Kasumi-1 (cell line): ENCODE measurements around the gene CTSC.
"Not testable (repeated sequence)": the region's sequence is repeated elsewhere in the genome, so short reads cannot be mapped to it uniquely, and the experiment has no call there.

ENCODE experiments used
- DNase-seq, 2 experiments: peaks; one replicate each; lab custom pipeline; 2025; lab: John Stamatoyannopoulos, UW

The CTSC gene

DNA sequence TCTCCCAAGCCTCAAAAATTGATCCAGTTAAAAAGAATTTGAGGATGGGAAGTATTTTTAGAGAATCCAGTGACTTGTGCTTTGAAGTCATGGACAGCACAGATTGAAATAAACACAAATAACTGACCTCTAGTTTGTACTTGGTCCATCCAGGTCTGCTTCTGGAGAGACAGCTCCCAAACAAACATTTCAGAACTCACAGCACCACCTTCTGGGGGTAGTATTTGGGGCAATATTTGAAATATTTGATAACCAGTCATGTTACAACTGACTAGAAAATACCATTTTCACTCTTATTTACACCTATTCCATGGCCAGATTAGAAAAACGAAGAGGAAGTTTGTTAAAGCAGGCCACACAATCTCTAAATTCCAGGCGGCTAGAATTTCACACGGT lies 56.2 kb downstream of the CTSC start:
- DNase-seq: peak in 1 of 2 experiments; percentile 4

DNA sequence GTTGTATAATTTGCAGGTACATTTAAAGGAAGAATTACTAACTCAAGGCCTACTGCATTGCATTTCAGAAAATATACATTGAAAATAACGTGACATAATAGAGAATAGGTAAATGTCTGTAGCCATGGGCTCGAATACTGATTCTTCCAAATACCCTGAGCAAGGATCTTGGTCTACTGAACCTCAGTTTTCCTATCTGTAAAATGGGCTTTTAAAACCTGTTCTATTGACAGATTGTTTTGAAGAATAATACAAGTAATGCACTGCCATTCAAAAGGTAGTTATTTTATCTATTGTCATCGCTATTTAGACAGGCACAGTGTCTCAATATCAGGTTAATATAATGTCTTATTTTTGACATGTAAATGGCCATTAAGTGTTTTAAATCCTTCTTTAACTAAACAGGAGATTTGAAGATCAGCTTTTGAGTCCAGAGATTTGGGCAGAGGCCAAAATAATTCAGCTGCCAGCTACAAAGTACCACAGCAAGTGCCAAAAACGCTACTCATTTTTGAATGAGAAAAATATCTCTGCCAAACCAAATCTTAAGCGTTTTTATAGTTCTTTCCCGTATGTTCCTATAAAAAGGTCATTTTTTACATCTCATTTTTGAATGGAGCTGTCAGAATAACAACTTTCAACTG lies 56.7 kb downstream of the CTSC start:
- DNase-seq: no peak

DNA sequence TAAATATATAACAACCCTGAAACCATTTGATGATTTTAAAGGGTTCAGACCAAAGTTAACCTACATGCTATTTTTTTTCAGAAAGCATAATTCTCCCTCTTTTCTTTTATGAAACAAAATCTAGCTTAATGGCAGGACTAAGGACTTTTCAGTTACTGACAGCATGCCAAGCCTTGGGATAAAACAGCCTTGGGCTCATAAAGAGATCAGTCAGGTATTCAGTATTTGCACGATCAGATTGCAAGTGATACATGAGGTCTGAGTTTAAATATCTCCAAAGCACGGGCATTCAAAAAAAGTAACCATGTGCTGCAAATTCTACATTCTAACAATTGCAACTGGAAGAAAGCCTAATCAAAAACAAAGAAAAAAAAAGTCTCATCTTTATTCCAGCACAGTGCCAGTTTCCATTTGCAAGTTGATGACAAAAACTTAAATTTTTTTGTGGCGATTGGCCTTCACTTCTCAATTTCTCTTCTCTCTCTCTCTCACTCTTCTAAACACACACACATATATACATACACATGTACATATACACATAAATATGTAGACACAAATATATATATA lies 60.1 kb downstream of the CTSC start:
- no peak for DNase-seq

DNA sequence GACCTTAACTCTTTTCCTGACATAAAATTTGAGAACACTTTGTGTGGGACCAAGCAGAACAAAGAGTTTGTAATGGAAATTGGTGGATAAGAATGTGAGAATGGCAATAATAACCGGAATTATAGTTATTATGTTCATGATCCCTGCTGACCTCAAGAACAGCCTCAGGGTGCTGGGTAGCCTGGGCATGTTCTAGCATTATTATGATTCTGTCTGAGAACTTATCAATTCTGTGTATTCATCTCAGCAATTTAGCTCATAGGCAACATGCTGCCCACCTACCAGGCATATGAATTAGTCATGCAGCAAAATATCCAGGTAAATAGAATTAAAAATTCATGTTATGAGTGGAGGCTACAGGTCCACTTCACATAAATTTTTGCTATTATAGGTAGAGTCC lies 61.9 kb downstream of the CTSC start:
- no peak for DNase-seq

DNA sequence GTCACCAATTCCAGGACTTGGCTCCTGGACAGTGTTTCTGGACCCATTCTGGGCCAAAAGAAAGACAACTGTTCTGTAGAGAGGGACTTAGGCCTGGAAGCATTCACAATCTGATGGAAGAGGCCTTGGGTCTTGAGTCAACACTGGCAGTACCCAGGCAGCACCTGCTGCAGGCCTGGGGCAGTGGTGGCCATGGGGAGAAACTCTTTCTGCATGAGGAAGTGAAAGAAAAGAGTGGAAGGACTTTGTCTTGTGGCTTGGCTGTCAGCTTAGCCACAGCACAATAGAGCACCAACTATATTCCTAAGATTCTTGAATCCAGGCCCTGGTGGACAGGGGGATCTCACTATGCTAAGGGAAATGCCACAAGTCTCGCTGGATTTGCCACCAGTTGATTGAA lies 70.6 kb downstream of the CTSC start:
- DNase-seq: no peak

DNA sequence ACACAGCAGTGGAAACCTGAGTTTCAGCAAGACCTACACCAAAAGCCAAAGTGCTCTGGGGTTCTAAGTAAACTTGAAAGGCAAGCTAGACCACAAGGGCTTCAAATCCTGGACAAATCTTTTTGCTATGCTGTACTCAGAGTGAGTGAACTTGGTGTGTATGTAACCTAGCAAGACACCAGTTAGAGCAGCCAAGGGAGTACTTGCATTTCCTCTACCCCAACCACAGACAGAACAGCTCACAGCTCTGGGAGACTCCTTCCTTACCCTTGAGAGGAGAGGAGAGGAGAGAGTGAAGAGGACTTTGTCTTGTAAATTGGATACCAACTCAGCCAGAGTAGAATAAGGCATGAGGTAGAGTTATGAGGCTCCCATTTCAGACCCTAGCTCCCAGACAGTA lies 71.4 kb downstream of the CTSC start:
- peak; percentile 19 to 28 for DNase-seq

DNA sequence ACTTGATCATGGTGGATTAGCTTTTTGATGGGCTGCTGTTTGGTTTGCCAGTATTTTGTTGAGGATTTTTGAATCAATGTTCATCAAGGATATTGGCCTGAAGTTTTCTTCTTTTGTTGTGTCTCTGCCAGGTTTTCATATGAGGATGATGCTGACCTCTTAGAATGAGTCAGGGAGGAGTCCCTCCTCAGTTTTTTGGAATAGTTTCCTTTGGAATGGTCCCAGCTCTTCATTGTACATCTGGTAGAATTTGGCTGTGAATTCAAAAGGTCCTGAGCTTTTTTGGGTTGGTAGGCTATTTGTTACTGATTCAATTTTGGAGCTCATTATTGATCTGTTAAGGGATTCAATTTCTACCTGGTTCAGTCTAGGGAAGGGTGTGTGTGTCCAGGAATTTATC lies 78.1 kb downstream of the CTSC start:
- DNase-seq: no peak

DNA sequence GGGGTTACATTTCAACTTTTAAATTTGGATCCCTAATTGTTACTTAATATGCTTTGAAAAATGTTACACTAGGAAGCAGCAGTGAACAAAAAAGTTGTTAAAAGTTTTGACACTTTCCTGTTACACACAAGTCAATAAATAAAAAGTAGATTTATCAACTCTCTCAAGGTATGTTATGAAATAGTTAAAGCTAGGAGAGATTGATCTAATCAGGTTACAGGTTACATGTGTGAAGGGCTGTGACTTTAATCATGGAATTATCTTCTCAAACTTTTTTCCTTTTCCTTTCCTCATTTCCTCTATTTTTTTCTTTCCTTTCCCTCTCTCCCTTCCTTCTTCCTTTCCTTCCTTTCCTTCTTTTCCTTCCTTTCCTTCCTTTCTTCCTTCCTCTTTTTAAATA lies 85.3 kb downstream of the CTSC start:
- no peak for DNase-seq

DNA sequence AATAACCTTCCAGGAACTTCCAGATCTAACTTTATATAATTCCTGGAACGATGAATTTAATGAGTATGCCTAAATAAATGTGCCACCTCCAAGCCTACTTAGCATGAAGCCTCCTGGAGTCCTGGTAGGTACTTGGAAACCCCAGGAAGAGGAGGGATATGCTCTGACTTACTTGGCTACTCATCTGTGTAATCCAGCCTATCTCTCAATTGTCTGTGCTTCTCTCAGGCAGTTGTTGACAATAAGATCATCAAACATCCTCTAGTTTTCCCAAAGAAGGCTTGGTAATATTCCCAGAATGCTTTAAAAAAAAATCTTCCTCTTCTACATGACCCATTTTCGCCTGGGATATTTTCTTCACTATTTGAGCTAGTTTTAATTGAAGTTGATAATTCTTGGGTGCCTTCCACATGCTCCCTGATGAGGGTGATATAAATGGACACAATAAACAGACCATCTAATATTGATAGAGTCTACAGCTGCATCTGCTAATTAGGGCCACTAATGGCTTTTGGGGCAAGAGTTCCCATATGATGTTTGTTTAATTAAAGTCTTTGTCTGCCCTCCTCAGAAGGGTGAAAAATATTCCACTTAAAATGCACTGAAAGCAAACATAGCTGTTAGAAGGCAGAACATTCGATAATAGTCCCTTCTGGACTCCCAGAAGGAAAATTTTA lies 86.8 kb downstream of the CTSC start:
- DNase-seq: no peak

DNA sequence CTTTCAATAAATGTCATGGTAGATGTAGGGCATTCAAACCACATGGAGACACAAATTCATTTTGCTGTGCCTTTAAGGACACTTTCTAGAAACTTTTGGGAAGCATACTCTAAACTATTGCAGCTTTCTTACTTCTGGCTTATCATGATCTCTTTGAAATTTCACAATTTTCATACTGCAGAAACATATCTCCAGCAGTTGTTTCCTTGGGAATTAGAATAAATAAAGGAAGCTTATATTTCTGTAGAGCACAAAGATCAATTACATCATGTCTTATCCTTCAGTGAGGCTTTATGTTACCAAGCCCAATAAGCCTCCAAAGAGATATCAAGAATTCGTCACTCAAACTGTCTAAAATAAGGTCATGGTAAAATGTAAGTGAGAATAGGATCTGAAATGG lies 87.8 kb downstream of the CTSC start:
- DNase-seq: no peak

DNA sequence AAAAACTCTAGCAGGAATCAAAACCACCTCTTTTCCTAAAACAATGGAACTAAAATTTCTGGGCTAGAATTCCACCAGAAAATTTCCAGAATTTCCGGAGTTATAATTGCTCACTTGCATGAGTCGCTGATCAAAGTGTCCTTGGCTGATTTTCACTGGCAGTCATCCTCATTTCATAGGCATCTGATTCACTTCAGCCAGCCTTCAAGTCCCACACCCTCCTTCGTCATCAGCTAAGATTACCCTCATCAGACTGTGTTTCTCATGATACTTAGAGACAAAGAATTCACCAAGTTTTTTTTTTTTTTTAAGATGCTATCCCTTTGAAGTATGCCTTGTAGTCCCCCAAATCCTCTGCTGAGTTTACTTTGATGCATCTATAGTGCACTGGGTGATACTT lies 90.8 kb downstream of the CTSC start:
- DNase-seq: no peak

DNA sequence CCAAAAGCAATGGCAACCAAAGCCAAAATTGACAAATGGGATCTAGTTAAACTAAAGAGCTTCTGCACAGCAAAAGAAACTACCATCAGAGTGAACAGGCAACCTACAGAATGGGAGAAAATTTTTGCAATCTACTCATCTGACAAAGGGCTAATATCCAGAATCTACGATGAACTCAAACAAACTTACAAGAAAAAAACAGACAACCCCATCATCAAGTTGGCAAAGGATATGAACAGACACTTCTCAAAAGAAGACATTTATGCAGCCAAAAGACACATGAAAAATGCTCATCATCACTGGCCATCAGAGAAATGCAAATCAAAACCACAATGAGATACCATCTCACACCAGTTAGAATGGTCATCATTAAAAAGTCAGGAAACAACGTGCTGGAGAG lies 92.0 kb downstream of the CTSC start:
- not testable (repeated sequence) for DNase-seq
